GM08714 (cell line): ENCODE measurements around the gene SOCS6.

ENCODE experiments used
- H3K4me3 ChIP-seq: fragments of 200-500 bp; sonication (Bioruptor generic); 2 replicates; pipeline ENCODE4 v1.5.1; 2014; ENCODE audit warnings: mild to moderate bottlenecking, low read length, inconsistent platforms
- ZNF274 ChIP-seq: IDR thresholded peaks from 2 replicates; pipeline ENCODE4 v1.6.1; 2012; ENCODE audit warnings: mild to moderate bottlenecking, low read depth, low read length

Gene SOCS6

DNA sequence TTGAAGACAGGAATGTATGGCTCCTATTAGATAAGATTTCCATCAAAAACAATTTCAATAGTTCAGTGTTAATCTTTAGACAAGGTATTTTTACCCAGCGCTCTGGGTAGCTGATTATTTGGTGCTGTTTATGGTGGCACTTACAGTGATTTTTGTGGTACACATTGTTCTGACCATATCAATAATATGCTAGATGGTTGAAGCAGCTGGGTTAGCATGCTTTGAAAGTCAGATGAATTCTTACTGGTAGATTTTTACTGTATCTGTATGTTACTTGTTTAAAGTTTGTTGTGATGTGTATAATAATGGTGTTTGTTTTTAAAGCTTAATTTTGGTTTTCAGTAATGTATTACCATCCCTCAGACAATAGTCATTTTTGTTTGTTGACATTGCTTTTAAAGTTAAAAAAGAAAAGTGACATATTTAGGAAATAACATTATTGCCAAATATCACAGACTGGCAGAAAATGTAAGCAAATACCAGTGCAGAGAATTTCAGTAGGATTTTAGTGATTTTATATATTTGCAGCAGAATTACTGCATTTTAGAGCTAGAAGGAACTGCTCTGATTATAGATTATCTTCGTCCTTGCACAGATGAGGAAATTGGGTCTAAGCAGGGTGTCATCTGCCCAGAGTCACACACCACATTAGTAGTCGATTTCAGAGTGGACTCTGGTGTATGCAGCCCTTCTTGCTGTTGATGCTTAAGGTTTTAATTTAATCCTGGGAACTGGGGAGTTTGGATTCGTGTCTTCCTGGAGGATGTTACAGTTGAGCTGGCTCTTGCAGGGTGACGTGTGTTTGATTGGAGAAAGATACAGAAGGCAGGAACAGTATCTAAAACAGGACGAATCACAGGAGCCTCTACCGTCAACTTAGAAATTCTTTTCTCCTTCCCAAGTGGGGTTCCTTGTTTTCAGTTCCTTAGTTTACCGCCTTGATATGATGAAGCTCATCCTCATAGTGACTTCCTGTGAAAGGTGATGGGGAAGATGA, 6.6 kb downstream of the SOCS6 start:
- no peak overlapping the region for H3K4me3 ChIP-seq
- TF ChIP-seq ZNF274: no peak

DNA sequence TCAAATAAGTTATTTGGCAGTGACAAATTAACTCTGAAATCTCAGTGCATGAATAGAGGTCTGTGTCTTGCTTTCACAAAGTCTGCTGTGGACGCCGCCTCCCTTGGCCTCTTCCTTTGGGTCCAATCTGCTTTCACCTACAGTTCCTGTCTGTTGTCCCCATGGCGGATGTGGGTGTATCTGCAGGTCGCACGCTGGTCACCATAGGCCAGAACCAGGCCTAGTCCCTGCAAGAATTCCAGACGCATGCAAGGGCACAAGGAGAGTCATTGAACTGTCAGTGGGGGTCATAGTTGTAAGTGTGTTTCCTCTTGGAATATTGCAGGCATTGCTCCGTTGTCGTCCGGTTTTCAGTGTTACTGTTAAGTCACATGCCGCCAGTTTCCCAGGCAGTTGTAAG, 7.4 kb downstream of the SOCS6 start:
- H3K4me3 ChIP-seq: no peak overlapping the region
- no peak for TF ChIP-seq ZNF274

DNA sequence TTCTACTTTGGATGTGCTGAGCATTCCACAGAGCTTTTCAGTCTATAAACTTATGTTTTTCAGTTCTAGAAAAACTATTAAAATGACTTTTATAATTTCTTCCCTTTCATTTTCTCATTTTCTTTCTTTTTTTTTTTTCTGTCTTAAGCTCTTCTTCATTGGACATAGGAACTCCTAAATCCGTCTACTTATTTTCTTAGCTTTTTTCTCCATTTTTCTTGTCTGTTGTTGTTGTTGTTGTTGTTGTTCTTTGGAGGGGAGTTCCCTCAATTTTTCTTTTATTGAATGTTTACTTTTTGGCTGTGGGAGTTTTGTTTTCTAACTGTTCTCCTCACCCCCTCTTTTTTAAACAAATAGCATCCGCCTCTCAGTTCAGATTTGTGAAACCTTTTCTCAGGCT, 7.9 kb downstream of the SOCS6 start:
- no peak for TF ChIP-seq ZNF274
- H3K4me3 ChIP-seq: no peak overlapping the region

- TF ChIP-seq ZNF274: no peak
- H3K4me3 ChIP-seq: no peak overlapping the region
These were observed 10.5 kb downstream of the SOCS6 start for GRCh38 chr18:70299393-70299792.

DNA sequence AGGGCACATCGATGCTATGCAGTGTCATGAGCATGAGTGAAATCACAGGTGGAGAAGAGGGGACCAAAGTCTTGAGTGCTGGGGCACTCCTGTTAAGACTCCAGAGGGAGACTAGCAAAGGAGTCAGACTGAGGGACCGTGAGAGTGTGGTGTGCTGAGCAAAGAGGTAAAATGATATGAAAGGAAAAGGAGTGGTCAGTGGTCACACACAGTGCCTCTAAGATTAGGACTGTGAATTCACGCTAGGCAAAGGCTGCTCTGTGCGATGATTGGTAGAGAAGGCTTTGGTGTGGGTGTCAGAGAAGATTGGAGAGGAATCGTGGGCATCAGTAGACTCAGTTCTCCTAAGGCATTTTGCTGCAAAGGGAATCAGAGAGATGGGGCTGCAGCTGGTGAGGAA, 12.8 kb downstream of the SOCS6 start:
- H3K4me3 ChIP-seq: no peak overlapping the region
- TF ChIP-seq ZNF274: no peak

DNA sequence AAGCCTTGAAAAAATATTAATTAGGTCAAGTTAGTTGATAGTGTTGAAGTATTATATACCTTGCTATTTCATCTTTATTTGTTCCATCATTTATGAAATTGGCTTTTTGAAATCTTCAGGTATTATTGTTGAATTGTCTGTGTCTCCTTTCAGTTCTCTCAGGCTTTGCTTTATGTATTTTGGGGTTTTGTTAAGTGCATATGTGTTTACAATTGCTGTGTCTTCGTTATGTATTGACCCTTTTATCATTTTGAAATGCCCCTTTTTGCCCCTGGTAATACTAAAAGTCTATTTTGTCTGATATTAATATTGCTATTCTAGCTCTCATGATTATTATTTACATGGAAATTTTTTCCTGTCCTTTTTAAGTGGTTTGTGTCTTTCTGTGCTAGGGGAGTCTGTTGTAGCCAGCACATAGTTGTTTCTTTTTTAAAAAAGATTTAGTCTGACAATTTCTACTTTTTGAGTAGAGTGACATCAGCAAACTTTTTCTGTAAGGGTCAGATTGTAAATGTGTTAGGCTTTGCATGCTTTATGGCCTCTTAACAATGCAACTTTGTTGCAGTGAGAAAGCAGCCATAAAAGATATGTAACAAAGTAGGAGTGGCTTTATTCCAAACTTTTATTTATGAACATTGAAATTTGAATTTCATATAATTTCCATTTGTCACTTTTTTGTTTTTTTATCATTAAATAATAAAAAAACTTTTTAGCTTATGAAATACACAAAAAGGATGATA, 19.9 kb downstream of the SOCS6 start:
- H3K4me3 ChIP-seq: no peak overlapping the region
- TF ChIP-seq ZNF274: no peak

- TF ChIP-seq ZNF274: no peak
- no peak overlapping the region for H3K4me3 ChIP-seq
These were observed 21.9 kb downstream of the SOCS6 start for GRCh38 chr18:70310560-70311320.

DNA sequence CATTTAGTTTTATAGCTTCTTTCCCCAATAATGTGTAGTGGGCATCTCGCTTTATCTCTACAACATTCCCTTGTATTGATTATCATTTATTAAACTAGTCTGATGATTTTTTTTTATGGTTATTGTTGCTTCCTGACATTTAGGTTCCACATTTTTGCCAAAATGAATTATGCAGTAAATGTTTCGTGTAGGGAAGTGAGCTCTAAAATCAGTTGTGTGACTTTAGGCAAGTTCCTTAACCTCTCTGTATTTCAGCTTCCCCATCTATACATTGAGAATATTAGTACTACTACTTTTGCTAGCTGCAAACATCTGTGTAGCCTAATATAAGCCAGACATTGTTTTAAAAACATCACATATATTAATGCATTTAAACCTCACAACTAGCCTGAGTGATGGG, 22.9 kb downstream of the SOCS6 start:
- no peak overlapping the region for H3K4me3 ChIP-seq
- no peak for TF ChIP-seq ZNF274

- H3K4me3 ChIP-seq: no peak overlapping the region
- no peak for TF ChIP-seq ZNF274
These were observed 24.8 kb downstream of the SOCS6 start for GRCh38 chr18:70313640-70314039.

DNA sequence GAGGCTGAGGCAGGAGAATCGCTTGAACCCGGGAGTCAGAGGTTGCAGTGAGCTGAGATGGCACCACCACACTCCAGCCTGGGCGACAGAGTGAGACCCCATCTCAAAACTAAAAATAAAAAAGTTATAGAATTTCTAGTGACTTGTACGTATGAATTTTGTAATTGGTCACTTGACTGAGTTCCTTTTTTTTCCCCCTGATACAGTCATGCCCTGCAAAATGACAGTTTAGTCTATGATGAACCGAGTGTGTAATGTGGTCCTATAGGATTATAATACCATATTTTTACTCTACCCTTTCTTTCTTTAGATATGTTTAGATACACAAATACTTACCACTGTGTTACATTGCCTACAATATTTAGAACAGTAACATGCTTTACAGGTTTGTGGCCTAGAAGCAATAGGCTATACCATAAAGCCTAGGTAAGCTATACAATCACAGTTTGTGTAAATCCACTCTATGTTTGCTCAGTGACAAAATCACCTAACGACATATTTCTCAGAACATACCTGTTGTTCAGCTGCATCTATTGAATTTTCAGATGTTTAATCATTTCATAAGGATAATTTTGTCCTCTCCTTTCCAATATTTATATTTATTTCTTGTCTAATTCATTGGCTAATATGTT, 25.4 kb downstream of the SOCS6 start:
- TF ChIP-seq ZNF274: no peak
- no peak overlapping the region for H3K4me3 ChIP-seq

- no peak for TF ChIP-seq ZNF274
- no peak overlapping the region for H3K4me3 ChIP-seq
These were observed 30.3 kb downstream of the SOCS6 start for GRCh38 chr18:70319187-70319586.

- TF ChIP-seq ZNF274: no peak
These were observed 32.8 kb downstream of the SOCS6 start for GRCh38 chr18:70321616-70322015.

GRCh38 chr18:70322385-70322784, 33.5 kb downstream of the SOCS6 start:
- TF ChIP-seq ZNF274: no peak
- H3K4me3 ChIP-seq: no peak overlapping the region

More at GRCh38 chr18:70321616-70322015, 32.8 kb downstream of the SOCS6 start:
- no peak overlapping the region for H3K4me3 ChIP-seq

GRCh38 chr18:70322928-70323327, 34.1 kb downstream of the SOCS6 start:
- no peak for TF ChIP-seq ZNF274
- no peak overlapping the region for H3K4me3 ChIP-seq
